Activated CD4-positive, alpha-beta memory T cell treated with anti-CD3 and anti-CD28 coated beads, Interleukin-2, amount 10 ng/mL, durations not matched to agents 7 days and 5 days (primary cell): ENCODE measurements around the gene MBD3L4. TPM values are rescaled to one million over a fixed set of nuclear protein-coding genes. Genes with fewer than 3 reads are reported as not detected.

ENCODE experiments used
- CTCF ChIA-PET: fragments of 350-600 bp; sonication (Branson Sonifier 250); formaldehyde crosslinking; loops from one replicate; lab custom pipeline; 2021; ENCODE audit warnings: antibody characterized with exemption, inconsistent platforms; lab: Charles Lee
- POLR2A ChIA-PET: fragments of 350-600 bp; sonication (Branson Sonifier 250); formaldehyde crosslinking; loops from one replicate; lab custom pipeline; 2021; ENCODE audit warnings: antibody characterized with exemption; lab: Charles Lee
- DNase-seq: peaks from one replicate; pipeline ENCODE4 v3.0.0-alpha.2; 2020
- H3K27ac Mint-ChIP-seq: one replicate; pipeline ENCODE4 v1.8.0; 2021; ENCODE audit warnings: mild to moderate bottlenecking, mixed read lengths
- H3K27me3 Mint-ChIP-seq: one replicate; pipeline ENCODE4 v1.8.0; 2021; ENCODE audit warnings: mixed read lengths
- H3K36me3 Mint-ChIP-seq: one replicate; pipeline ENCODE4 v1.8.0; 2021; ENCODE audit warnings: low read depth, mixed read lengths
- H3K4me1 Mint-ChIP-seq: one replicate; pipeline ENCODE4 v1.8.0; 2021; ENCODE audit warnings: mixed read lengths
- H3K4me3 Mint-ChIP-seq: one replicate; pipeline ENCODE4 v1.8.0; 2021; ENCODE audit warnings: mild to moderate bottlenecking, mixed read lengths
- H3K9me3 Mint-ChIP-seq: one replicate; pipeline ENCODE4 v1.8.0; 2021; ENCODE audit warnings: mixed read lengths
- total RNA-seq, 2 experiments: library from RNA; stranded (reverse); gene quantifications; one replicate each; pipeline ENCODE4 v1.2.3, GENCODE V29; 2021

MBD3L4 gene
- total RNA-seq, 2 experiments from 2014 or later: not detected

- no peaks in the 10 kb centered on the region for H3K9me3 Mint-ChIP-seq
- no peak for DNase-seq
- POLR2A ChIA-PET: no interaction called here
- H3K4me3 Mint-ChIP-seq: no peak overlapping the region
- CTCF ChIA-PET: no interaction called here
- no peaks in the 10 kb centered on the region for H3K36me3 Mint-ChIP-seq
- H3K4me1 Mint-ChIP-seq: peaks cover 2% of the 10 kb centered on the region
- H3K27ac Mint-ChIP-seq: no peak overlapping the region
- H3K27me3 Mint-ChIP-seq: no peaks in the 10 kb centered on the region
These were observed 21.2 kb downstream of the MBD3L4 start for GRCh38 chr19:7018828-7019227.

- no peaks in the 10 kb centered on the region for H3K27me3 Mint-ChIP-seq
- no peak overlapping the region for H3K4me3 Mint-ChIP-seq
- POLR2A ChIA-PET: interaction anchor here (0.7 kb wide), 1 partner anchor 57 kb away, joined by 3 read pairs; no protein-coding TSS in a partner anchor
- no peaks in the 10 kb centered on the region for H3K36me3 Mint-ChIP-seq
- H3K9me3 Mint-ChIP-seq: peaks cover 5% of the 10 kb centered on the region
- peak overlapping the region; percentile 32 for H3K27ac Mint-ChIP-seq
- no peak for DNase-seq
- CTCF ChIA-PET: interaction anchor here (1.2 kb wide), 1 partner anchor 86 kb away, joined by 4 read pairs; no protein-coding TSS in a partner anchor
- H3K4me1 Mint-ChIP-seq: peaks cover 29% of the 10 kb centered on the region
These were observed 26.3 kb downstream of the MBD3L4 start for GRCh38 chr19:7013678-7014077.

GRCh38 chr19:7010722-7011593 lies 29.0 kb downstream of the MBD3L4 start:
- peaks cover 31% of the 10 kb centered on the region for H3K4me1 Mint-ChIP-seq
- ChIA-PET CTCF (no interaction called here), POLR2A (no interaction called here)
- no peaks in the 10 kb centered on the region for H3K27me3 Mint-ChIP-seq
- H3K27ac Mint-ChIP-seq: no peak overlapping the region
- DNase-seq: no peak
- H3K4me3 Mint-ChIP-seq: no peak overlapping the region
- no peaks in the 10 kb centered on the region for H3K36me3 Mint-ChIP-seq
- peaks cover 8% of the 10 kb centered on the region for H3K9me3 Mint-ChIP-seq

- CTCF ChIA-PET: no interaction called here
- Mint-ChIP-seq H3K27ac (no peak overlapping the region), H3K27me3 (no peaks in the 10 kb centered on the region), H3K36me3 (no peaks in the 10 kb centered on the region), H3K9me3 (peaks cover 8% of the 10 kb centered on the region), H3K4me1 (peaks cover 25% of the 10 kb centered on the region), H3K4me3 (no peak overlapping the region)
- POLR2A ChIA-PET: no interaction called here
- no peak for DNase-seq
These were observed 32.1 kb downstream of the MBD3L4 start for GRCh38 chr19:7007859-7008258.

GRCh38 chr19:7006135-7006704 lies 33.8 kb downstream of the MBD3L4 start:
- H3K36me3 Mint-ChIP-seq: no peaks in the 10 kb centered on the region
- H3K9me3 Mint-ChIP-seq: peaks cover 6% of the 10 kb centered on the region
- no peak overlapping the region for H3K27ac Mint-ChIP-seq
- POLR2A ChIA-PET: no interaction called here
- no peak overlapping the region for H3K4me3 Mint-ChIP-seq
- no peaks in the 10 kb centered on the region for H3K27me3 Mint-ChIP-seq
- DNase-seq: no peak
- CTCF ChIA-PET: no interaction called here
- H3K4me1 Mint-ChIP-seq: peaks cover 25% of the 10 kb centered on the region

GRCh38 chr19:7004313-7004931 lies 35.6 kb downstream of the MBD3L4 start:
- Mint-ChIP-seq H3K27ac (no peak overlapping the region), H3K36me3 (no peaks in the 10 kb centered on the region), H3K4me1 (peaks cover 12% of the 10 kb centered on the region), H3K27me3 (no peaks in the 10 kb centered on the region), H3K9me3 (peaks cover 3% of the 10 kb centered on the region), H3K4me3 (no peak overlapping the region)
- DNase-seq: no peak
- POLR2A ChIA-PET: no interaction called here
- CTCF ChIA-PET: interaction anchor here (0.6 to 1.0 kb wide), 2 partner anchors 33 to 518 kb away, joined by 3 to 4 read pairs; no protein-coding TSS in a partner anchor

GRCh38 chr19:7000816-7001215 lies 39.2 kb downstream of the MBD3L4 start:
- no peak overlapping the region for H3K27ac Mint-ChIP-seq
- H3K4me1 Mint-ChIP-seq: peaks cover 7% of the 10 kb centered on the region
- H3K36me3 Mint-ChIP-seq: no peaks in the 10 kb centered on the region
- CTCF ChIA-PET: interaction anchor here (0.5 kb wide), 1 partner anchor 335 kb away, joined by 6 read pairs; no protein-coding TSS in a partner anchor
- H3K4me3 Mint-ChIP-seq: no peak overlapping the region
- no peak for DNase-seq
- H3K9me3 Mint-ChIP-seq: no peaks in the 10 kb centered on the region
- no peaks in the 10 kb centered on the region for H3K27me3 Mint-ChIP-seq
- POLR2A ChIA-PET: no interaction called here

- Mint-ChIP-seq H3K4me3 (no peak overlapping the region), H3K36me3 (no peaks in the 10 kb centered on the region), H3K9me3 (peaks cover 3% of the 10 kb centered on the region), H3K4me1 (peaks cover 7% of the 10 kb centered on the region), H3K27ac (no peak overlapping the region), H3K27me3 (no peaks in the 10 kb centered on the region)
- DNase-seq: no peak
- ChIA-PET CTCF (no interaction called here), POLR2A (no interaction called here)
These were observed 39.6 kb downstream of the MBD3L4 start for GRCh38 chr19:7000333-7000732.

- ChIA-PET CTCF (no interaction called here), POLR2A (no interaction called here)
- H3K4me1 Mint-ChIP-seq: peaks cover 7% of the 10 kb centered on the region
- no peak for DNase-seq
- H3K27me3 Mint-ChIP-seq: no peaks in the 10 kb centered on the region
- no peak overlapping the region for H3K27ac Mint-ChIP-seq
- peaks cover 7% of the 10 kb centered on the region for H3K9me3 Mint-ChIP-seq
- H3K4me3 Mint-ChIP-seq: no peak overlapping the region
- H3K36me3 Mint-ChIP-seq: peaks cover 3% of the 10 kb centered on the region
These were observed 40.0 kb downstream of the MBD3L4 start for GRCh38 chr19:6999933-7000332.

- Mint-ChIP-seq H3K27me3 (no peaks in the 10 kb centered on the region), H3K4me1 (peaks cover 4% of the 10 kb centered on the region), H3K27ac (no peak overlapping the region), H3K4me3 (peak overlapping the region; percentile 38), H3K9me3 (peaks cover 10% of the 10 kb centered on the region), H3K36me3 (peaks cover 5% of the 10 kb centered on the region)
- ChIA-PET POLR2A (no interaction called here), CTCF (no interaction called here)
- no peak for DNase-seq
These were observed 42.1 kb downstream of the MBD3L4 start for GRCh38 chr19:6997679-6998445.

- CTCF ChIA-PET: no interaction called here
- Mint-ChIP-seq H3K4me3 (no peak overlapping the region), H3K27ac (no peak overlapping the region), H3K4me1 (peaks cover 4% of the 10 kb centered on the region), H3K27me3 (no peaks in the 10 kb centered on the region), H3K9me3 (peaks cover 10% of the 10 kb centered on the region), H3K36me3 (peaks cover 5% of the 10 kb centered on the region)
- POLR2A ChIA-PET: no interaction called here
- no peak for DNase-seq
These were observed 43.2 kb downstream of the MBD3L4 start for GRCh38 chr19:6996810-6997209.

- DNase-seq: no peak
- Mint-ChIP-seq H3K36me3 (peaks cover 5% of the 10 kb centered on the region), H3K27me3 (no peaks in the 10 kb centered on the region), H3K9me3 (peaks cover 10% of the 10 kb centered on the region), H3K27ac (no peak overlapping the region), H3K4me1 (peaks cover 4% of the 10 kb centered on the region), H3K4me3 (no peak overlapping the region)
- ChIA-PET POLR2A (no interaction called here), CTCF (no interaction called here)
These were observed 44.9 kb downstream of the MBD3L4 start for GRCh38 chr19:6995054-6995453.
